NCI-H2227 (cell line): ENCODE data around the gene VASP.

Source experiments
- DNase-seq: peaks from one replicate; lab custom pipeline; 2025; ENCODE audit not compliant: unreplicated experiment; lab: John Stamatoyannopoulos, UW

VASP gene

DNA sequence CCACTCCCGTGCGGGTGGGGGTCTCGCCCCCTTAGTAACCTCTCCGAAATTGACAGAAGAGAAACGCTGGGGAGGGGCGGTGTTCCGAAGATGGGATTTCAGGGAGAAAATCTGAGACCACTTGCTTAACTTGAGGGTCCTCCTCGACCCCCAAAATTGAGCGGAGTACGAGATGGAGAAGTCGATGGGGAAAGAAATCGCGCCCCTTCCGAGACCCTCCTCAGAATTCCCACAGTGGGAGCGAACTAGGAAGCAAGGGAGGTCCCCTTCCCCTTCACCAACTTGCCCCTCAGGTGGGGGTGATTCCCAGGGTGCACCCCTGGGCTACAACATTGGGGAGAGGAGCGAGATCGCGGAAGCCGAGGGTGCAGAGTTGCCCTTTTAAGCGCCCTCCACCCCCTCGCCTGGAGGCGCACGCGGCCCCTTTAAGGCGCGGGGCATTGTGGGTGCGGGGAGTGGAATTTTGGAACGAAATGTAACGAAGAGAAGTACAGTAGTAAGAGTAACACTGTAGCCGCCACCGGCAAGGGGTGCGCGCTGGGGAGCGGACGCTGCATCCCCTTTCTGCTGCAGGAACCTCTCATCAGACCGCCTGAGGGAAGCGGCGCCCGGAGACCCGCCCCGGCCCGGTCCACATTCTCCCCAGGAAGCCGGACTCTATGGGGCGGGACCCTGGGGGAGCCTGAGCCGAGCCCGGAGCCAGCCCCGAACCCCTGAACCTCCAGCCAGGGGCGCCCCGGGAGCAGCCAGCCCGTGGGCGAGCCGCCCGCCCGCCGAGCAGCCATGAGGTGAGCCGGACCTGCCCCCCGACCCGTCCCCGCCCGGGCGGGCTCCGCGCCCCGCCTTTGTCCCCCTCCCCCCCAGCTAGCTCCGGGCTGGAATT is at the start of gene VASP:
TSS of gene VASP (plus strand) at position 491 of the 883 bp plus-strand sequence. CDS start at position 784, 293 bp downstream.
- DNase-seq, result peak; percentile 71

DNA sequence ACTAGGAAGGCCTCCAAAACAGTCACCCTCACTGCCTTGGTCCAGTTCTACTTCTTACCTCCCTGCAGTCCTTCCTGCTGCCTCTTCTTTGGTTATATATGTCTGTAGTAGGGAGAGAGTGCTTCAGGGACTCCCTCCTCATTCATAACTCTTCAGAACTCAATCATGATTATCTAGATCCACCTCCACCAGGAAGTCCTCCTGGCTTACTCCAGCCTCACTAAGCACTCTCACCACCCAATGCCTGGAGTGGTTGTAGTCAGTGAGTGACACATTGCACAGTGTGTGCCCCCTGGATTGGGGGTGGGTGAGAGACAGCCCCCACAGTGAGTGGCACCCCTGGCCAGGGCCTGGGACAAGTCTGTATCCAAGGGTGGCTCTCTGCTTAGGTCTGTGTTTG is 49.5 kb upstream of the VASP start:
- no peak for DNase-seq

DNA sequence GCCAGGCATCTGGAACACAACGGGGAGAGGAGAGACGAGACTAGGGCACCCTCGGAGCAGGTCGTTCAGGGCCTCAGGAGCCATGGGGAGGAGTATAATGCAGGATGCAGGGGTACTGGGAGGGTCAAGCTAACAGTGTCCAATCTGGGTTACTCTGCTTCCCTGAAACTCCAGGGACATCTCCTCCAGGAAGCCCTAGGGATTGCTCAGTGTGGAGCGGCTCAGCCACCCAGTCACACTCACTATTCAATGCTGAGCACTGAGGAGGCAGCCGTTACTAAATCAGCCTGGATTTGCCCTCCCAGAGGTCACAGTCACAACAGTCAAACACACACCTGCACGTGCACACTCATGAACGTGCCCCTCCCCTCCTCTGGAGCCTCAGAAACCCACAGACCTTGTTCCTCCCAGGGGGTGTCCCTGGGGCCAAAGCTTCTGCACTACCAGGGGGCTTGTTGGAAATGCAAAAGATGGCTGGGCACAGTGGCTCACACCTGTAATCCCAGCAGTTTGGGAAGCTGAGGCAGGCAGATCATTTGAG is 46.4 kb upstream of the VASP start:
- no peak for DNase-seq

DNA sequence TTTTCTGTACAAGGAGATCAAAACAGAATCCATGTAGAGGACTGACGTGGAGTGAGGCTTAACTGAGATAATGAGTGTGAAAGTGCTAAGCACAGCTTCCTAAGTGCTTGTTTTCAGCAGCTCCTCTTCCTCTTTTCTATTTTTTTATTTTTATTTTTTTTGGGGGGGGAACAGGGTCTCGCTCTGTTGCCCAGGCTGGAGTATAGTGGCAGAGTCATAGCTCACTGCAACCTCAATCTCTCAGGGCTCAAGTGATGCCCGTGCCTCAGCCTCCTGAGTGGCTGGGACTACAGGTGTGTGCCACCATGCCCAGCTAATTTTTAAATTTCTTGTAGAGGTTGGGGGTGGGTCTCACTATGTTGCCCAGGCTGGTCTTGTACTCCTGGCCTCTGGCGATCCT is 45.1 kb upstream of the VASP start:
- DNase-seq, result no peak

DNA sequence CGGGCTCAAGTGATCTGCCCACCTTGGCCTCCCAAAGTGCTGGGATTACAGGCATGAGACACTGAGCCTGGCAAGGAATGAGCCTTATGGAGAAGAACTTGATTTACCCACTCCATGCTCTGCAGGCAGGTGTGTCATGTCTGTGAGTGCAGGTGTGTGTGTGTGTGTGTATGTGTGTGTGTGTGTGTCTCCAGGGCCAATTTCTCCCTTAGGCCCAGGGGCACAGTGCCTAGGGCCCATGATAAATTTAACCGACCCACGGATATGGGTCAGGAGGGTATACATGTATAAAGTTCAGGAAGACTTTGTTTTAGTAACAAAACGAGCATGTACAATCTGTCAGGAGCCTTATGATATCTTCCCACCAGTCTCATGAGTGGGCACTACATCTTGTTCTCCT is 44.0 kb upstream of the VASP start:
- DNase-seq, result no peak

DNA sequence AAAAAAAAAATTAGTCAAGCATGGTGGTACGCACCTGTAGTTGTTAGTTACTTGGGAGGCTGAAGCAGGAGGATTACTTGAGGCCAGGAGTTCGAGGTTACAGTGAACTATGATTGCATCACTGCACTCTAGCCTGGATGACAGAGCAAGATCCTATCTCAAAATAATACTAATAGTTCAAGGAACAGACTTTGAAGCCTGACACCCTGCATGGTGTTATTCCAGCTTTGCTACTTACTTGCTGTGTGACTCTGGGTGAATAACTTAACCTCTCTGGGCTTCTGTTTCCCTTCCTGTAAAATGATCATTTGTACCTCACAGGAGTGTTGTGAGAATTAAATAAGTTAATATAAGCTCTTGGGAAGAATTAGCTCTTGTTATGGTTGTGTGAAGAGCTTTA is 43.0 kb upstream of the VASP start:
- no peak for DNase-seq

DNA sequence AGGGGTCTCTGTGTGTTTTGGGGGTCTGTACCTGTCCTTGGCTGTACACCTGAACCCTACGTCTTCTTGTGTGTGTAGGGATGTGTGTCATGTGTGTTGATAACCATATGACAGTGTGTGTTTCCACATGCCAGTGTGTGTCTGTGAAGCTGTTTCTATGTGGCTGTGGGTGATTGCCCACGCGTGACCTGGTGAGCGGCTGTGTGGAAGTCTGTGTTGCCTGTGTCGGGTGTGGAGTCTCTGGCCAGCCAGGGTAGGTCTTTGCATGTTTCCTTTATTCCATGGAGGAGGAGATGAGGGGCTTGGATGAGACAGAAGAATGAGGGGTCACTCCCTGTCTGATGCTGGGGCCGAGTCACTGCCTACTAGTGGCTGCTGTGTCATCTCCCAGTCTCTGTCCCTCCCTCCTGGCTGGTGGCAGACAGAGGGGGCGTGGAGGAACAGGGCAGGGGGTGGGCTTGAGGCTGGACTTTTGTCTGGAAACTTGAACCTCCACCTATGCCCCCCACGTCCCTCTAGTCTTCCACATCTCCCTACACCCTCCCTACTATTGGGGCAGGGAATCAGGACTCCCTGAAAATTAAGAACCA is 42.3 kb upstream of the VASP start:
- no peak for DNase-seq

DNA sequence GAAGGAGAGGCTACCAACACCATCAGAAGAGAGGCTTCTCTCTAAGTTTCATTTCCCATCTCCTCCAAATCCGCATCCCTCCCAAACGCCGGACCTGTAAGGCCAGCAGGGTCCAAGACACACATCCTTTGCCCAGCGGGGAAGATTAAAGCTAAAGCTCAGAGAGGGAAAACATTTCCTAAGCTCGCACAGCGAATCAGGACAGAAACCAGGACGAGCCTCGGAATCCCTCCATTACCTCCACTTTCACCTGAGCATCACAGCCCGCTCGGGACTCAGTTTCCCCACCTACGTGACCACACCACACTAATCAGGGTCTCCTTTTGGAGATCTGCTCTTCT is 40.2 kb upstream of the VASP start:
- DNase-seq, result peak; percentile 35

DNA sequence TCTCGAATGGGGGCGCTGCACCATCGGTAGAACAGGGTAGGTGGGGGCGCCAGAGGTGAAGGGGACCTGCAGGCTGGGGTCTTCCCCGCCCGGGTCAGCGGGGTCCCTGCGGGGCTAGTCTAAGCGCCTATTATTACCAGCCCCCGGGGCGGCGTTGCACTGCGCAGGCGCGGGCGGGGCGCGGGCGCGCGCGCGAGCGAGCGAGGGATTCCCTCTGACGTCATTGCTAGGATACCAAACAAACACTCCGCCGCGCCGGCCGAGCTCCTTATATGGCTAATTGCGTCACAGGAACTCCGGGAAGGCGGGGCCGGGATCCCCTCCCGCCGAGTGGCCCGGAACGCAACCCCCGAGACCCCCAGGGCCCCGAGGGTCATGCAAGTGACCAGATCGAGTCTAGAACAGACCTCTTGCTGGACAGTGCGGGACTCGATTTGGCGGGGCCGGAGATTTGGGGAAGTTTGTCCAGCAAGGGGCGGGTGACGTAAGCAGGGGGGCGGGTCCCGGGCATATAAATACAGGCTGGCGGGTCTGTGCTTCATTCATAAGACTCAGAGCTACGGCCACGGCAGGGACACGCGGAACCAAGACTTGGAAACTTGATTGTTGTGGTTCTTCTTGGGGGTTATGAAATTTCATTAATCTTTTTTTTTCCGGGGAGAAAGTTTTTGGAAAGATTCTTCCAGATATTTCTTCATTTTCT is 39.7 kb upstream of the VASP start, which contains the start of gene FOSB:
TSS of gene FOSB (plus strand) at position 541 of the 703 bp plus-strand sequence. CDS start 591 bp downstream, outside the sequence.
- DNase-seq, result peak; percentile 93

DNA sequence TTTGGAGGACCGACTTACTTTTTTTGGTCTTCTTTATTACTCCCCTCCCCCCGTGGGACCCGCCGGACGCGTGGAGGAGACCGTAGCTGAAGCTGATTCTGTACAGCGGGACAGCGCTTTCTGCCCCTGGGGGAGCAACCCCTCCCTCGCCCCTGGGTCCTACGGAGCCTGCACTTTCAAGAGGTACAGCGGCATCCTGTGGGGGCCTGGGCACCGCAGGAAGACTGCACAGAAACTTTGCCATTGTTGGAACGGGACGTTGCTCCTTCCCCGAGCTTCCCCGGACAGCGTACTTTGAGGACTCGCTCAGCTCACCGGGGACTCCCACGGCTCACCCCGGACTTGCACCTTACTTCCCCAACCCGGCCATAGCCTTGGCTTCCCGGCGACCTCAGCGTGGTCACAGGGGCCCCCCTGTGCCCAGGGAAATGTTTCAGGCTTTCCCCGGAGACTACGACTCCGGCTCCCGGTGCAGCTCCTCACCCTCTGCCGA is 39.1 kb upstream of the VASP start:
- no peak for DNase-seq

DNA sequence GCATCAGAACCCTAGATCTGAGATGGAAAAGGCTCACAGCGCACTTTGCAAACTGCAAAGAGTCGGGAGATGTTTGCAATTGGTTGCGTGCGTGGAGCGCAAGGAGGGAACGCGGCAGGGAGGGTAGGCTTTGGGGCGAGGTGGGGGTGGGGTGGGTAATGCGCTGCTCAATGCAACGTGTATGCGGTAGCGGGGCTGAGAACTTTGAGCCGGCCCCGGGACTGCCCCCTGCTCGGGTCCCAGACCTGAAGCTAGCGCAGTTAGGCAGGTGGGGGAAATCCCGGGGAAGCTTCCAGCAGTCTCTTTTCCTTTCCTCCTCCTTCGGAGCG is 38.5 kb upstream of the VASP start:
- no peak for DNase-seq

DNA sequence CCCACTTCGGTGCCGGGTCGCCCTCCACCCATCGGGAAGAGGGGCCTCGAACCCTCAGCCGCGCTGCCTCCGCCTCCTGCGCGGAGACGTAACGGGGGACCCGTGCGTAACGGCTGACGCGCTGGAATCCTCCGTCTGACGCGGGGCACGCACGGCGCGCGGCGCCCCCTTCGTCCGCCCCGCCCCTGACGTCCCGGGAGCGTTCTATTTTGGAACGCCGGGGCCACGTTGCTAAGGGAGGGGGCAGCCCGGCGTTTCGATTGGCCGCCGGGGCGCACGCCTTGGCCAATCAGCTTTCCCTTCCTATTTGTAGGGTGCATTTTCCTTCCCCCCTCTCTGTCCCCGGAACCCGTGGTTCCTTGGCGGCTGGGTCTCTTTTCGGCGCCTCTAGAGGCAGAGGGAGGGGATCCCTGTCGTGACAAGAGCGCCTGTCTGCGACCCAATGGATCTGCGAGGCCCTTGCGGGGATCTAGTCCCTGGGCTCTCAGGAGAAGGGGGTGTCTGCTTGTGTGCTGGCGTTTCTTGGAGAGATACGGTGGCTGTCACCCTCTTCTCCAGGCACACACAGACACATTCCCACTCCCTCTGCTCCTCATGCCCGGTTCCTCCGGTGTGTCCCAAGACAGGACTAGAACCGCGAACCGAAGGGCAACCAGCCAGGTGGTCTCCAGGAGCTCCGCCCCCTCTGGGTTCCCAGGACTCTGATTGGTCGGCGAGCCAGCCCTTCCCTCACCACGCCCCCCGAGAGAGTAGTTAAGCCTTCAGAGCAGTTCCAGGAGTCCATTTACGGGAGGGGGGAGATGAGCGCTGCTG is 37.9 kb upstream of the VASP start:
- peak; percentile 93 for DNase-seq

DNA sequence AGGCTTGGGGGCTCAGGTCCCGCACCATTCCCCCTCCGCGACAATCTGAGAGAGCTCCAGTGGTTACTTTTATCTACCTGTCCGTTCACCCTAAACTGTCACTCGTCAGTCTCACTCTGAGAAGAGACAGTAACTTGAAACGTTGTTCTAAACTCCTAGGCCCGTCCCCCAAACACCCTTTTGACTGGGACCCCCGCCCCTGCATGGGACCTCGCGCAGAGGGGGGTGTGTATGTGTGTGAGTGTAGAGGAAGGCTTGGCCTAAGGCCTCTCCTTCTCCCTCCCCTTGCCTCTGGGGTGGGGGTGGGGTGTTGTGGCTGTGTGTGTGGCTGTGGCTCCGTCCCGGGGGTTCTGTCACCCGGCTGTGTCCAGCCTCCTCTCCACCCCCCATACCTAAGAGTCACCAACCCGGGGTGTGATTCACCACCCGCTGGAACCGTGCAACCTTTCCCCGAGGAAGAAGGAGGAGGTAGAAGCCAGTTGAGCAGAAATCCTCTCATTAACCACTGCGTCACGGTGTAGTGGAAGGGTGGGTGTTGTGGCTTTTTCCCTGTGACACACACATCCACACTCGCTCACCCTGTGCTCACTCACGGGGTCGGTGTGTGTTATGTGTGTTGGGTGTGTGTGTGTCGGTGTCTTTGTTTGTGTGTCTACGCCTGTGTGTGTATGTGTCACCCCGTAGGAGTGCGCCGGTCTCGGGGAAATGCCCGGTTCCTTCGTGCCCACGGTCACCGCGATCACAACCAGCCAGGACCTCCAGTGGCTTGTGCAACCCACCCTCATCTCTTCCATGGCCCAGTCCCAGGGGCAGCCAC is 37.1 kb upstream of the VASP start:
- no peak for DNase-seq

DNA sequence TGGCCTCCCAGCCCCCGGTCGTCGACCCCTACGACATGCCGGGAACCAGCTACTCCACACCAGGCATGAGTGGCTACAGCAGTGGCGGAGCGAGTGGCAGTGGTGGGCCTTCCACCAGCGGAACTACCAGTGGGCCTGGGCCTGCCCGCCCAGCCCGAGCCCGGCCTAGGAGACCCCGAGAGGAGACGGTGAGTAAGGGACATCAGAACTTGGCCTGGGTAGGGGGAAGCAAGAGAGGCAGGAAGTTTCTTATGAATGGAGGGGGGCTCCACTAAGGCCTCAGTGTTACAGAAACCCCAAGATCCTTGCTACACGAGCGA is 36.6 kb upstream of the VASP start:
- no peak for DNase-seq

DNA sequence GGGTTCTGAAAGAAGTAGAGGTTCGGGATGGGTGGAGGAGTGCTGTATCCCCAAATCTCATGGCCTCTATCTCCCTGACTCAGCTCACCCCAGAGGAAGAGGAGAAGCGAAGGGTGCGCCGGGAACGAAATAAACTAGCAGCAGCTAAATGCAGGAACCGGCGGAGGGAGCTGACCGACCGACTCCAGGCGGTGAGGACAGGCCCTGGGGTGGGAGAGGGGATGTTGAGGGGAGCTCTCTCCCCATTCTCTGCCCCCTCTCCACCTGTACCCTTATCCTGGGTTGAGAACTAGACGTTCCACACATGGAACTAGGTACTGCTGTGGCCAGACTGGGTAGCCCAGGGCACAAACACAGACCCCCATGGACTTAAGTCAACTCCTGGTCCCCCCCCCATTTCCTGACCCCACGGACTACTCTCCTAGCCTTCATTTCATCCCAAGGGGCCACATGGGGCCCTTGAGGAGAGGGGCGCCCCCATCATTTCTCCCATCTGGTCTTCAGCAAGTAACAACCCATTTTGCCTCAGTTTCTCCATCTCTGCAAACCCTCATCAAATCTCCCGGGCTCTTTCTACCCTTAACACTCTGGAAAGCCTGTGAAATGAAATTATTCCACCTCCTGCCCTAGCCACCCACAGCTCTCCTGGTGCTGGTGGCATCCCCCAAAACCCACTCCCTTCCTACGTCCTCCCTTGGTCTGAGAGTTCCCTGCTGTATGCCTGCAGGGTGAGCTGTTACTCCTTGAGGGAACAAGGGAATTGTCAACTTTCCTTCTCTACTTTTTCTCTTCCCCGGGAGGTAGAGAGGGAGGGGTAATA is 36.0 kb upstream of the VASP start:
- DNase-seq, result no peak

DNA sequence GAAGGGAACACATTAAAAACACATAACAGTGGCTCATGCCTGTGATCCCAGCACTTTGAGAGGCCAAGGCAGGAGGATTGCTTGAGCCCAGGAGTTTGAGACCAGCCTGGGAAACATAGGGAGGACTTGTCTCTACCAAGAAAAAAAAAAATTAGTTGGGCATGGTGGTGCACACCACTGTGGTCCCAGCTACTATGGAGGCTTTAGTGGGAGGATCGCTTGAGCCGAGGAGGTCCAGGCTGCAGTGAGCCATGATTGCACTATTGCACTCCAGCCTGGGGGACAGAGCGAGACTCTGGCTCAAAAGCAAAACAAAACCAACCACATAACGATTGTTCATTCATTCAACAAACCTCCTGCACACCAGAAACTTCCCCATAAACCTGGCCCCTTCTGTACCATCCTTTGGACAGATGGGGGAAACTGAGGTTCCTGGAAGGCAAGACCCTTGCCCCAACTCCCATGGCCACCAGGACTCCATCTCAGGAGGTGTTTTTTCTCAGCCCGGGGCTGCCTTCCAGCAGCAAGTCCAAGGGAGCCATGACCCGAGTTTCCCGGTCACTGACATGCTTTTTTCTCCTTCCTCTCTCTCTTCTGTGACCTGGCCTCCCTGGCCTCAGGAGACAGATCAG is 35.2 kb upstream of the VASP start:
- DNase-seq, result no peak

DNA sequence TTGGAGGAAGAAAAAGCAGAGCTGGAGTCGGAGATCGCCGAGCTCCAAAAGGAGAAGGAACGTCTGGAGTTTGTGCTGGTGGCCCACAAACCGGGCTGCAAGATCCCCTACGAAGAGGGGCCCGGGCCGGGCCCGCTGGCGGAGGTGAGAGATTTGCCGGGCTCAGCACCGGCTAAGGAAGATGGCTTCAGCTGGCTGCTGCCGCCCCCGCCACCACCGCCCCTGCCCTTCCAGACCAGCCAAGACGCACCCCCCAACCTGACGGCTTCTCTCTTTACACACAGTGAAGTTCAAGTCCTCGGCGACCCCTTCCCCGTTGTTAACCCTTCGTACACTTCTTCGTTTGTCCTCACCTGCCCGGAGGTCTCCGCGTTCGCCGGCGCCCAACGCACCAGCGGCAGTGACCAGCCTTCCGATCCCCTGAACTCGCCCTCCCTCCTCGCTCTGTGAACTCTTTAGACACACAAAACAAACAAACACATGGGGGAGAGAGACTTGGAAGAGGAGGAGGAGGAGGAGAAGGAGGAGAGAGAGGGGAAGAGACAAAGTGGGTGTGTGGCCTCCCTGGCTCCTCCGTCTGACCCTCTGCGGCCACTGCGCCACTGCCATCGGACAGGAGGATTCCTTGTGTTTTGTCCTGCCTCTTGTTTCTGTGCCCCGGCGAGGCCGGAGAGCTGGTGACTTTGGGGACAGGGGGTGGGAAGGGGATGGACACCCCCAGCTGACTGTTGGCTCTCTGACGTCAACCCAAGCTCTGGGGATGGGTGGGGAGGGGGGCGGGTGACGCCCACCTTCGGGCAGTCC is 34.5 kb upstream of the VASP start:
- DNase-seq, result no peak

DNA sequence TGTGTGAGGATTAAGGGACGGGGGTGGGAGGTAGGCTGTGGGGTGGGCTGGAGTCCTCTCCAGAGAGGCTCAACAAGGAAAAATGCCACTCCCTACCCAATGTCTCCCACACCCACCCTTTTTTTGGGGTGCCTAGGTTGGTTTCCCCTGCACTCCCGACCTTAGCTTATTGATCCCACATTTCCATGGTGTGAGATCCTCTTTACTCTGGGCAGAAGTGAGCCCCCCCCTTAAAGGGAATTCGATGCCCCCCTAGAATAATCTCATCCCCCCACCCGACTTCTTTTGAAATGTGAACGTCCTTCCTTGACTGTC is 34.0 kb upstream of the VASP start:
- DNase-seq, result no peak
